GM21786 (cell line): Measurements from ENCODE around the gene SEMA6C.
"Not testable (repeated sequence)": the region's sequence is repeated elsewhere in the genome, so short reads cannot be mapped to it uniquely, and the experiment has no call there.

ENCODE experiments used
- ATAC-seq: cut with Tn5 transposase; IDR thresholded peaks from one replicate; pipeline ENCODE4 v1.9.1; 2021; ENCODE audit not compliant: unreplicated experiment

SEMA6C gene

GRCh38 chr1:151132335-151133017 is 14.0 kb downstream of the SEMA6C start:
- no peak for ATAC-seq

- no peak for ATAC-seq
Observed at GRCh38 chr1:151131701-151132334, 14.6 kb downstream of the SEMA6C start.

- no peak for ATAC-seq
Observed at GRCh38 chr1:151130987-151131586, 15.3 kb downstream of the SEMA6C start.

- ATAC-seq: no peak
Observed at GRCh38 chr1:151128800-151129199, 17.6 kb downstream of the SEMA6C start.

GRCh38 chr1:151124763-151125403 is 21.5 kb downstream of the SEMA6C start:
- ATAC-seq: no peak

- no peak for ATAC-seq
Observed at GRCh38 chr1:151113877-151114276, 32.6 kb downstream of the SEMA6C start.

GRCh38 chr1:151108331-151108730 is 38.1 kb downstream of the SEMA6C start:
- ATAC-seq: no peak

GRCh38 chr1:151106894-151107293 is 39.5 kb downstream of the SEMA6C start:
- ATAC-seq: no peak

GRCh38 chr1:151104630-151105029 is 41.8 kb downstream of the SEMA6C start:
- ATAC-seq: no peak

GRCh38 chr1:151098126-151098525 is 48.3 kb downstream of the SEMA6C start:
- no peak for ATAC-seq

- ATAC-seq: not testable (repeated sequence)
Observed at GRCh38 chr1:151097426-151097825, 49.0 kb downstream of the SEMA6C start.

- no peak for ATAC-seq
Observed at GRCh38 chr1:151085953-151086559, 60.4 kb downstream of the SEMA6C start.
